PFSK-1 (cell line): ENCODE measurements around the gene UTP20.

Experiments used
- FOXP2 ChIP-seq: optimal IDR thresholded peaks from 2 replicates; pipeline ENCODE3; 2011; ENCODE audit warnings: borderline replicate concordance, control low read depth, inconsistent platforms; ENCODE audit not compliant: insufficient read depth; ENCODE audit errors: extremely low read length, extremely low read depth
- POLR2AphosphoS5 ChIP-seq: IDR thresholded peaks from 2 replicates; pipeline ENCODE4 v1.6.1; 2012; ENCODE audit warnings: low read depth, mild to moderate bottlenecking, control low read depth, low read length, moderate library complexity
- REST ChIP-seq, 2 experiments: IDR thresholded peaks; 2 replicates each; pipeline versions ENCODE4 v1.6.1 to v1.8.0; 2011 to 2012; ENCODE audit warnings: low read depth in 2 of 2, low read length in 2 of 2, control low read depth in 1 of 2, inconsistent platforms in 1 of 2, mild to moderate bottlenecking in 1 of 2, moderate library complexity in 1 of 2; ENCODE audit not compliant: insufficient read depth in 1 of 2
- SIN3A ChIP-seq: IDR thresholded peaks from 2 replicates; pipeline ENCODE4 v1.6.1; 2012; ENCODE audit warnings: mild to moderate bottlenecking, low read length, moderate library complexity, borderline replicate concordance; ENCODE audit not compliant: insufficient read depth
- TAF1 ChIP-seq: IDR thresholded peaks from 2 replicates; pipeline ENCODE4 v1.6.1; 2012; ENCODE audit warnings: low read length, control low read depth, borderline replicate concordance; ENCODE audit not compliant: insufficient read depth

Gene UTP20

GRCh38 chr12:101328917-101329316 is 49.0 kb downstream of the UTP20 start:
- TF ChIP-seq FOXP2 = no peak
- TF ChIP-seq REST (IDR thresholded peaks at IDR 0.05; ENCODE audit: insufficient read depth in 1 of 2, low read depth in 2 of 2, low read length in 2 of 2) = no peak
- no peak for TF ChIP-seq SIN3A
- TF ChIP-seq POLR2AphosphoS5 = no peak
- TF ChIP-seq TAF1 = no peak

GRCh38 chr12:101330631-101331030 is 50.7 kb downstream of the UTP20 start:
- TF ChIP-seq REST (IDR thresholded peaks at IDR 0.05; ENCODE audit: insufficient read depth in 1 of 2, low read depth in 2 of 2, low read length in 2 of 2) = no peak
- no peak for TF ChIP-seq FOXP2
- TF ChIP-seq TAF1 = no peak
- no peak for TF ChIP-seq SIN3A
- TF ChIP-seq POLR2AphosphoS5 = no peak

GRCh38 chr12:101336437-101336836 is 56.5 kb downstream of the UTP20 start:
- TF ChIP-seq POLR2AphosphoS5 (no peak), TAF1 (no peak), FOXP2 (no peak), SIN3A (no peak), REST (IDR thresholded peaks at IDR 0.05; ENCODE audit: insufficient read depth in 1 of 2, low read depth in 2 of 2, low read length in 2 of 2) (no peak)

GRCh38 chr12:101338087-101338486 is 58.2 kb downstream of the UTP20 start:
- TF ChIP-seq SIN3A = no peak
- TF ChIP-seq REST (IDR thresholded peaks at IDR 0.05; ENCODE audit: insufficient read depth in 1 of 2, low read depth in 2 of 2, low read length in 2 of 2) = no peak
- TF ChIP-seq FOXP2 = no peak
- no peak for TF ChIP-seq POLR2AphosphoS5
- TF ChIP-seq TAF1 = no peak

GRCh38 chr12:101343893-101344292 is 64.0 kb downstream of the UTP20 start:
- TF ChIP-seq REST (IDR thresholded peaks at IDR 0.05; ENCODE audit: insufficient read depth in 1 of 2, low read depth in 2 of 2, low read length in 2 of 2) (no peak), TAF1 (no peak), FOXP2 (no peak), SIN3A (no peak), POLR2AphosphoS5 (no peak)
